ENCODE data around the gene PDLIM1. TPM values are rescaled to one million over a fixed set of nuclear protein-coding genes. Genes with fewer than 3 reads are reported as not detected.

PDLIM1 gene
- total RNA-seq, 1 experiment from 2014 or later = 183 TPM

GRCh38 chr10:95304463-95304862, 13.7 kb upstream of the PDLIM1 start:
- H3K36me3 ChIP-seq (ENCODE audit: control insufficient read depth, insufficient read depth, low read length) = no peaks in the 10 kb centered on the region
- in situ Hi-C loops (cut with HindIII; ENCODE audit: low pct_unique_long_range_greater_than_20kb, low sequenced_read_pairs) (no loop called here), intact Hi-C loops (cut with micrococcal nuclease; ENCODE audit: unreplicated experiment) (no loop called here)
- H3K27ac ChIP-seq (ENCODE audit: low read length) = 0 out of 2 replicates have a peak overlapping the region, but pooled peaks have one; percentile 0
- H3K4me3 ChIP-seq (ENCODE audit: low read depth in 2 of 2, low read length in 2 of 2) = no peak overlapping the region
- ATAC-seq = no peak
- no peak for DNase-seq (ENCODE audit: low read depth, low spot score)
- H3K4me1 ChIP-seq (ENCODE audit: control insufficient read depth, insufficient read depth, low read length) = peaks cover 20% of the 10 kb centered on the region
- H3K9me3 ChIP-seq (ENCODE audit: control insufficient read depth, insufficient read depth, low read depth, low read length) = no peaks in the 10 kb centered on the region
- ChIA-PET POLR2A (no interaction called here), CTCF (interaction anchor here (0.6 kb wide), 1 partner anchor 389 kb away, joined by 3 read pairs; the partner anchor contains the start of gene TCTN3)
- no TSS peak for BruUV-seq (replicated peaks)
- TF ChIP-seq CTCF (IDR thresholded peaks at IDR 0.05) = no peak
- no peaks in the 10 kb centered on the region for H3K27me3 ChIP-seq (ENCODE audit: control insufficient read depth, insufficient read depth, low read length)

- BruUV-seq (replicated peaks) = no TSS peak
- no peak for TF ChIP-seq CTCF (IDR thresholded peaks at IDR 0.05)
- TF ChIP-seq SIN3A (IDR thresholded peaks at IDR 0.05; ENCODE audit: borderline replicate concordance, insufficient read depth, low read depth, low read length) = no peak
- H3K9me3 ChIP-seq (ENCODE audit: control insufficient read depth, insufficient read depth, low read depth, low read length) = no peaks in the 10 kb centered on the region
- no peaks in the 10 kb centered on the region for H3K36me3 ChIP-seq (ENCODE audit: control insufficient read depth, insufficient read depth, low read length)
- ATAC-seq (no peak), DNase-seq (ENCODE audit: low read depth, low spot score) (no peak)
- in situ Hi-C loops (cut with HindIII; ENCODE audit: low pct_unique_long_range_greater_than_20kb, low sequenced_read_pairs) (no loop called here), intact Hi-C loops (cut with micrococcal nuclease; ENCODE audit: unreplicated experiment) (no loop called here)
- no peaks in the 10 kb centered on the region for H3K27me3 ChIP-seq (ENCODE audit: control insufficient read depth, insufficient read depth, low read length)
- ChIA-PET POLR2A (no interaction called here), CTCF (no interaction called here)
- H3K4me3 ChIP-seq (ENCODE audit: low read depth in 2 of 2, low read length in 2 of 2) = no peak overlapping the region
- 0 out of 2 replicates have a peak overlapping the region, but pooled peaks have one; percentile 0 for H3K27ac ChIP-seq (ENCODE audit: low read length)
- peaks cover 15% of the 10 kb centered on the region for H3K4me1 ChIP-seq (ENCODE audit: control insufficient read depth, insufficient read depth, low read length)
These were observed 13.1 kb upstream of the PDLIM1 start for GRCh38 chr10:95303950-95304349.

DNA sequence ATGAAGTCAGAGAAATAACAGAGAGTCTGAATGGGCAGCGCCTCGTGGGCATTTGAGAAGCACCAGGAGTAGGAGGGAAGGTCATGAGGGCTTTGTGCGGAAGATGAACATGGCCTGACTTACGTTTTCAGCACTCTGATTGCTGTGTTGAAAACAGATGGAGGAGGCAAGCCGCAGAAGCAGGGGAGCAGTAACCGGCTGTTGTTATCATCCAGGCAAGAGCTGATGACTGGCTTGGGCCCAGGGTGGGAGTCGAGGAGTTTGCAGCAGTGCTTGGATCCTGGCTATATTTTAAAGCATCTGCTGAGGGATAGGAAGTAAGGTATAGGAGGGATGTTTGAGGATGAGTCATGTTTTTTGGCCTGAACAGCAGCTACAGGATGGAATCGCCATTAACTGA, 12.7 kb upstream of the PDLIM1 start:
- ChIA-PET POLR2A (no interaction called here), CTCF (no interaction called here)
- DNase-seq (ENCODE audit: low read depth, low spot score) = no peak
- intact Hi-C loops (cut with micrococcal nuclease; ENCODE audit: unreplicated experiment) = no loop called here
- no peak for TF ChIP-seq POLR2AphosphoS5 (IDR thresholded peaks at IDR 0.05; ENCODE audit: low read depth, low read length)
- no peak for TF ChIP-seq TCF7L2 (IDR thresholded peaks at IDR 0.05; ENCODE audit: low read depth, low read length)
- no peak for TF ChIP-seq SIN3A (IDR thresholded peaks at IDR 0.05; ENCODE audit: borderline replicate concordance, insufficient read depth, low read depth, low read length)
- no peak for TF ChIP-seq CTCF (IDR thresholded peaks at IDR 0.05)
- in situ Hi-C loops (cut with HindIII; ENCODE audit: low pct_unique_long_range_greater_than_20kb, low sequenced_read_pairs) = no loop called here
- Histone ChIP-seq H3K27ac (ENCODE audit: low read length) (no peak overlapping the region), H3K36me3 (ENCODE audit: control insufficient read depth, insufficient read depth, low read length) (no peaks in the 10 kb centered on the region), H3K4me1 (ENCODE audit: control insufficient read depth, insufficient read depth, low read length) (peaks cover 13% of the 10 kb centered on the region), H3K9me3 (ENCODE audit: control insufficient read depth, insufficient read depth, low read depth, low read length) (no peaks in the 10 kb centered on the region), H3K27me3 (ENCODE audit: control insufficient read depth, insufficient read depth, low read length) (no peaks in the 10 kb centered on the region), H3K4me3 (ENCODE audit: low read depth in 2 of 2, low read length in 2 of 2) (no peak overlapping the region)
- BruUV-seq (replicated peaks) = no TSS peak
- no peak for ATAC-seq

All from Panc1 (cell line).